Fibroblast of the aortic adventitia (primary cell): ENCODE data around the gene STOML1. TPM values are rescaled to one million over a fixed set of nuclear protein-coding genes. Genes with fewer than 3 reads are reported as not detected.

Experiments used
- DNase-seq: peaks from one replicate; pipeline ENCODE4 v3.0.0-alpha.2; 2010; ENCODE audit warnings: low read depth
- H3K4me3 ChIP-seq: 2 replicates; pipeline ENCODE4 v1.5.1; 2011; ENCODE audit warnings: low read depth, mild to moderate bottlenecking, control low read depth, low read length, moderate library complexity
- total RNA-seq: library from RNA; depleted of rRNA; stranded (reverse); fragments of >200 nt; gene quantifications from 2 replicates; pipeline ENCODE4 v1.2.3, GENCODE V29; 2012; ENCODE audit warnings: low replicate concordance
- TF ChIP-seq, protein P1 (sequence below): IDR thresholded peaks from 2 replicates; pipeline ENCODE4 v1.5.1; 2011; ENCODE audit warnings: mild to moderate bottlenecking, low read length, control low read depth, inconsistent platforms; ENCODE audit not compliant: insufficient read depth

The STOML1 gene
- total RNA-seq, 1 donor, result 19.0 TPM

DNA sequence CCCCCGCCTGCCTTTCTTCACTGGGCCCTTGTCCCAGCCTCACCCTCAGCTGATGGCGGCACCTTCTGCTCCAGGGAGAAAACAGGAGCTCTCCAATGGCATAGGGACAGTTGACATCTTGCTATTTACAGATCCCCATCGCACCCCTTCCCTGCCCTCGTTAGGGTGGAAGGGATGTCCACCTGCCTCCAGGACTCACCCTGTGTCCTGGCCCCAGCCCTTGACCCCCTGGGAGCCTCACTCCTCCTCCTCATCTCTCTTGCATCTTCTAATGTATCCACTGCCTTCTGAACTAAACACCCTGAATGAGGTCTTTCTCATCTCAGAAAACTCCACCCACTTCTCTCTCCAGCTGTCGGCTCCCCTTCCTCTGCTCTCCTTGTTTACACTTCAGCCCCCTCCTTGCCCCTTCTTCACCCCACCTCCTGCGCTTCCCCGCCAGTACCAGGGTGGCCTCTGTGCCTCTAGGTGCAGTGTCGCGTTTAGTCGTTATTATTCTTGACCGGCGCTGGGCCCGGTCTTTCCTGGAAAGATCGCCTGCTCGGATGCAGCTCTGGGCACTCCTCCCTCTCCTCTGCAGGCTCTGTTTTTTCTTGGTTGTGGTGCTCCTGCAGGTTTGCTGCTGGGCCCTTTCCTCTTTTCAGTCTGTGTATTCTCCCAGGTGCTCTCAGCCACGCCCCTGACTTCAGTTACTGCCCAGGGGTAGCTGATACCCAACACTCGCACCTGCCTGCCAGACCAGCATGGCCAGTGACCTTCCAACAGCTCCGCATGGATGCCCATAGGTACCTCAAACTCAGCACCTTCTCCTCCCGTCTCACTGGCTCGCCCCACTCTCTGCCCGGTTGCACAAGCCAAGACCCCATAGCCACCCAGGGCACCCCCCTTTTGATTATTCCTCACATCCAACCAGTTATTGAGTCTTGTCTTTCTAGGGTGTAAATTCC lies 45.3 kb upstream of the STOML1 start:
- DNase-seq, result no peak
- TF ChIP-seq, protein P1, sequence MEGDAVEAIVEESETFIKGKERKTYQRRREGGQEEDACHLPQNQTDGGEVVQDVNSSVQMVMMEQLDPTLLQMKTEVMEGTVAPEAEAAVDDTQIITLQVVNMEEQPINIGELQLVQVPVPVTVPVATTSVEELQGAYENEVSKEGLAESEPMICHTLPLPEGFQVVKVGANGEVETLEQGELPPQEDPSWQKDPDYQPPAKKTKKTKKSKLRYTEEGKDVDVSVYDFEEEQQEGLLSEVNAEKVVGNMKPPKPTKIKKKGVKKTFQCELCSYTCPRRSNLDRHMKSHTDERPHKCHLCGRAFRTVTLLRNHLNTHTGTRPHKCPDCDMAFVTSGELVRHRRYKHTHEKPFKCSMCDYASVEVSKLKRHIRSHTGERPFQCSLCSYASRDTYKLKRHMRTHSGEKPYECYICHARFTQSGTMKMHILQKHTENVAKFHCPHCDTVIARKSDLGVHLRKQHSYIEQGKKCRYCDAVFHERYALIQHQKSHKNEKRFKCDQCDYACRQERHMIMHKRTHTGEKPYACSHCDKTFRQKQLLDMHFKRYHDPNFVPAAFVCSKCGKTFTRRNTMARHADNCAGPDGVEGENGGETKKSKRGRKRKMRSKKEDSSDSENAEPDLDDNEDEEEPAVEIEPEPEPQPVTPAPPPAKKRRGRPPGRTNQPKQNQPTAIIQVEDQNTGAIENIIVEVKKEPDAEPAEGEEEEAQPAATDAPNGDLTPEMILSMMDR, result no peak
- H3K4me3 ChIP-seq, result no peak overlapping the region

DNA sequence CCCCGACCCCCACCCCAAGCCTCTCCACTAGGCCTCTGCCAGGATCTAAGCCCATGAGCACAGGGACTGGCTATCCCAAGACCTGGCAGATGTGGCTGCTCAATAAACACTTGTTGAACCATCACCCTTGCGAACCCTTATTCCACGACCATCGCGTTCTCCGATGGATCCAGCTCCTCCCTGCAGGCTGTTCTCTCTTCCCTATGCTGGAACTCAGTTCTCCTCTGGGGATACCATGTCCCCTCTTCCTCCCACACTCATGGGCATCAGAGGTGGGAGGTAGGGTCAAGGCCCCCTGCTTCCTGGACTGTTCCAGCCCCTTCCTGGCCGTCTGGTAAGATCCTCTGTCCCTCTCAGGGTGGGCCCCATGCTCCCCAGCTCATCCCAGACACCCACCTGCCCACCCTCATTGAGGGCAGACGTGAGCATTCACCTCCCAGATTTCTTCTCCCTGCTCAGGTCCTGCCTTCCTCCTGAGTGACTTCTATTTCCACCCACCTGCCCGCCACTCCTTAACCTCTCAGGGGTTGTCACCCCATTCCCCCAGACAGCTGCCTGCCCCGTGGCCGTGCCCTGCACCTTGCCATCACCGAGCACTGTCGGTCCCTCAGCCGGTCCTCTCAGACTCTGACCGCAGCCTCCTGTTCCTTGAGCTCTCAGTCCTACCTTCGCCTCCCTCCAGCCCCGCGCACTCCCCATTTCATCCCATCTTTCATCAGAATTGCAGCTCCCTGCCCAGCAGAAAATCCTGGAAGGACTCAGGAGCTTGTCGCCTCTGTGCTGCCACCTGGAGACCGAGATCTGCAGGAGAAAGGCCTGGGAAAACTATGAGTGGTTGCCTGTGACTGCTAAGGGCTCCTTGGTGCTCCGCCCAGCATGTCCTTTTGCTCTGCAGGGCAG lies 44.4 kb upstream of the STOML1 start:
- peak; percentile 85 for DNase-seq
- H3K4me3 ChIP-seq, result no peak overlapping the region
- TF ChIP-seq, protein P1, result peak; percentile 83

DNA sequence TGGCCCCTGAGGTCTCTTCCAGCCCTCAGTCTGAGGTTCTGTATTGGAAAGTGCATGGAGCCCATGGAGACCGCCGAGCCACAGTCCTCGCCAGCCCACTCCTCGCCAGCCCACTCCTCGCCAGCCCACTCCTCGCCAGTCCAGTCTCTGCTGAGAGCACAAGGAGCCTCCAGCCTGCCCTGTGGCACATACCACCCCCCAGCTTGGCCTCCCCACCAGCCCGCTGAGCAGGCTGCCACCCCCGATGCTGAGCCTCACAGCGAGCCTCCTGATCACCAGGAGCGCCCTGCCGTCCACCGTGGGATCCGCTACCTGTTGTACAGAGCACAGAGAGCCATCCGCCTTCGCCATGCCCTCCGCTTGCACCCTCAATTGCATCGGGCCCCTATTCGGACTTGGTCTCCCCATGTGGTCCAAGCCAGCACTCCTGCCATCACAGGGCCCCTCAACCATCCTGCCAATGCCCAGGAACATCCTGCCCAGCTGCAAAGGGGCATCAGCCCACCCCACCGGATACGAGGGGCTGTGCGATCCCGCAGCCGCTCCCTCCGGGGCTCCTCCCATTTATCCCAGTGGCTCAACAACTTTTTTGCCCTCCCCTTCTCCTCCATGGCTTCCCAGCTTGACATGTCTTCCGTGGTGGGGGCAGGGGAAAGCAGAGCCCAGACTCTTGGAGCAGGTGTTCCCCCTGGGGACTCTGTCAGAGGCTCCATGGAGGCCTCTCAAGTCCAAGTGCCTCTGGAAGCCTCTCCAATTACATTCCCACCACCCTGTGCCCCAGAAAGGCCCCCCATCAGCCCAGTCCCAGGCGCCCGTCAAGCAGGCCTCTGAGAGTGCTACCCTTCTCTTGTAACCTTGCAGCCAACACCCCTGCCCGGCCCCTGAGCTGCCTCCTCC lies 43.3 kb upstream of the STOML1 start:
- no peak overlapping the region for H3K4me3 ChIP-seq
- TF ChIP-seq, protein P1, result no peak
- DNase-seq, result no peak

DNA sequence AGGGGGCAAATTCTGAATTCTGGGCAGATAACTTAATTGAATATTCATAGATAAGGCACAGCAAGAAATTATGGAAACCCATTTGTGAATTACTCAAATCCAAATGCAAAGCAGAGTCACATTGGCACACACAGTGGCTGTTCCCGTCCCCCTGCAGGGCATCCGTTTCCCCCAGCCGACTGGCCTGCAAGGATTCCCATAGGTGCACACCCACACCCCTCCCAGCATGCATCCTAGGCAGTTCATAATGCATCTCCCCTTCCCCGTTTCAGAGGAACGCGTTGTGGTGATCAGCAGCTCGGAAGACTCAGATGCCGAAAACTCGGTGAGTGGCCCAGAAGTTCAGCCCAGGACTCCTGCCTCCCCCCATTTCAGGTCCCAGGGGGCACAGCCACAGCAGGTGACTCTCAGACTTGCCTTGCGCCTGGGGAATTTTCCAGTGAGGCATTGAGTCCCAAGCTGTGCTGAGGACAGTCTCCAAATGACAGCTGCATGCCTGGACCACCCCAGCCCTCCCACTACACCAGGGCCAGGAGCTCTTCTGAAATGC lies 42.2 kb upstream of the STOML1 start:
- no peak for DNase-seq
- H3K4me3 ChIP-seq, result no peak overlapping the region
- TF ChIP-seq, protein P1, result no peak

DNA sequence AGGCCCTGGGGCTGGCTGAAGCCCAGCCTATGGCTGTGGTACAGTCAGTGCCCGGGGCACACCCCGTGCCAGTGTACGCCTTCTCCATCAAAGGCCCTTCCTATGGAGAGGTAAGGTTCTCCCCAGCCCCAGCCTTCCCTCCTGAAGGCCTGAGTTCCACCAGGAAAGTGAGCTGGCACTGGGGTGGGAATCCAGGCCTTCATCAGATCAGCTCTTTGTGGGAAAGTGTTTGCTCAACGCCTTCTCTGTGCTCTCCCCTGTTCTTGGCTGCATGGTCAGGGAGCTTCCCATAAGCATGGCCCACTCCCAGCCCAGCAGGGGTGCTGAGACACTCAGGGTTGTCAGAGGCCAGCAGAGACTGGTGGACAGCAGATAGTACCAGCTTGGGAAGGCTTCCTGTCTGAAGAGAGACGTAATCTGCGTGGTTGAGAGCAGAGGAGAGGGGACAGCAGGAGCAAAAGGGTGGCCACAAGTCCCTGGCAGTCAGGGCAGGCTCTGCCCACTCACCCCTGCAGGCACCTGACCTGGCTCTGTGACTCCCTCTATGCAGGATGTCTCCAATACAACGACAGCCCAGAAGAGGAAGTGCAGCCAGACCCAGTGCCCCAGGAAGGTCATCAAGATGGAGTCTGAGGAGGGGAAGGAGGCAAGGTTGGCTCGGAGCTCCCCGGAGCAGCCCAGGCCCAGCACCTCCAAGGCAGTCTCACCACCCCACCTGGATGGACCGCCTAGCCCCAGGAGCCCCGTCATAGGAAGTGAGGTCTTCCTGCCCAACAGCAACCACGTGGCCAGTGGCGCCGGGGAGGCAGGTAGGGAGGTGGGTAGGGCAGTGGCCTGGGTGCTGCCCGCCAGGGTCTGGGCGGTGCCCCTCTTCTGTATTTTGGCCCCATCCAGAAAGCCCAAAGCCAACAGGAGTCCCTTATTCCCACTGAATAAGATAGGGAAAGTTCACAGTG lies 40.8 kb upstream of the STOML1 start:
- H3K4me3 ChIP-seq, result no peak overlapping the region
- DNase-seq, result no peak
- TF ChIP-seq, protein P1, result no peak
